ENCODE data around the gene NAALADL2.

Gene NAALADL2

DNA sequence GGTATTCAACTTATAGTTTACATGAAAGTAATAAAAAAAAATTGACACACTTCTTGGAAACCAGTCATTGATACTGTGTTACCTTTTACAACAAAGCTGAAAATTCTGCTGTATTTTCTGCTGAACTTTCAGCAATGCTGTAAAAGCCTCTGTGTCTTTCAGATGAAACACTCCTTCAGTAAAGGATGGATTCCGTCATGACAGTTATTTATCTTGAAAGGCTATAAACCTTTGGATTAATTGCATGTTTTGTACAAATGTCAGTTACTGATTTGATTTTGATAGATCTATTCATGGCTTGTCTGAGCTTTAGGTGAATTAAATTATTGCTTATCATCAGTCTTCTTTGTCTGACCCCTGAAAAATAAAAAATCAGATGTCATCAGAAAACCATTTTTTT, 355.1 kb downstream of the NAALADL2 start:
- DNase-seq, result peak in 1 of 3 experiments; percentile 20

- no peak for DNase-seq
Measured at GRCh38 chr3:175215833-175216232, 356.7 kb downstream of the NAALADL2 start.

- DNase-seq, result no peak
Measured at GRCh38 chr3:175222356-175222755, 363.2 kb downstream of the NAALADL2 start.

DNA sequence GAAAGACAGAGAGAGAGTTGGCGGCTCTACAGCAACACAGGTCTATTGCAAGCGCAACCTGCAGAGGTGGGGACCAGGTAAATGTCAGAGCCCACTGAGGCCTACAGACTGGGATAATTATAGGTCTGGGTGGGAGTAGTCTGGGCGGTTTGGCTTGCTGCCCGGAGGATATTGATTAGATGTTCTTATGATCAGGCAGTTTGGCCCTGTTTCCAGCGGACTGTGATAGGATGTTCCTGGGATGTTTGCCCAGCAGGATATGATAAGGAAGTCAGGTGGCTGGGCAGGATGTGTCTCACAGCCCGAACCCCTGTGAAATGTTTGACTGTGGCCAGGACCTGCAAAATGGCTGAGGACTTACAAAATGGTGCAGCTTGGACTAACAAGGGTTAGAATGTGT, 364.9 kb downstream of the NAALADL2 start:
- DNase-seq, result peak in 2 of 3 experiments; percentile 16 to 49

- DNase-seq, result no peak
Measured at GRCh38 chr3:175226444-175226843, 367.3 kb downstream of the NAALADL2 start.

GRCh38 chr3:175227126-175227525, 368.0 kb downstream of the NAALADL2 start:
- DNase-seq, result no peak

GRCh38 chr3:175233957-175234940, 375.1 kb downstream of the NAALADL2 start:
- peak in 1 of 3 experiments; percentile 50 for DNase-seq

- DNase-seq, result peak; percentile 34 to 90 (median 87)
Measured at GRCh38 chr3:175238801-175239200, 379.7 kb downstream of the NAALADL2 start.

GRCh38 chr3:175240921-175241320, 381.8 kb downstream of the NAALADL2 start:
- no peak for DNase-seq

DNA sequence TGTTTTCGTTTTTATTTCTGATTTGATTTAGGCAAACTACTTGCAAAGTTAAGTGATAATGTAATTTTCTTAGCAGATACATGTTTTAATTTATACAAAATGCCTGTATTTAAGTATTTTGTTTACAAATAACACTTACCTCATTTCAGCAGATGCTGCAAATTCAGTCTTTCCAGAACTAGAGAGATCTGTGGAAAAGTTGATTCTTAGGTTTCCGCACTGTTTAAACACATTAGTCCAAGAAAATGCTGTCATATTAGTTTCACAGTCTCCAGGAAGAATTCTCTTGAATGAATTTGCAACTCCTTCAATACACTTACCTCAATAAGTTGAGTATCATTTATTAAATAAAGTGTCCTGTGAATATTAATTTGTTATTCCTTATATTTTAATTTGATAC, 383.1 kb downstream of the NAALADL2 start:
- no peak for DNase-seq

GRCh38 chr3:175246234-175246633, 387.1 kb downstream of the NAALADL2 start:
- no peak for DNase-seq

DNA sequence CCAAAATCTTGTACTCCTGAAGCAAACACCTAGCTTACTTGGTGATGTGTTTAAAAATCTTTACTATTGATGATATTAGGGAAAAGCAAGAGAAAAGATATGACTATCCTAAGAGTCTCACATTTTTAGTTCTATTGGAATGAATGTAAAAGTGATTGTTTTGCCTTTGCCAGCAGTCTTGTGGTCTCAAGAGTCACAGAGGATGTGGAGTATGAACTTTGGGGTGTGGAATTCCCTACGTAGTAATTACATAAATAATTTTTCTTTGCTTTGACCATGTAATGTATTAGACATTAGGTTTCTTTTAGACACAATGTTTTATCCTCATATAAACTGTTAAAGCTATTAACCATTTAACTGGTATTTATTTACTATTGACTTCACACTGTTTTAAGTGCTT, 387.6 kb downstream of the NAALADL2 start:
- DNase-seq, result peak in 1 of 3 experiments; percentile 50

- DNase-seq, result no peak
Measured at GRCh38 chr3:175247629-175248028, 388.5 kb downstream of the NAALADL2 start.

DNA sequence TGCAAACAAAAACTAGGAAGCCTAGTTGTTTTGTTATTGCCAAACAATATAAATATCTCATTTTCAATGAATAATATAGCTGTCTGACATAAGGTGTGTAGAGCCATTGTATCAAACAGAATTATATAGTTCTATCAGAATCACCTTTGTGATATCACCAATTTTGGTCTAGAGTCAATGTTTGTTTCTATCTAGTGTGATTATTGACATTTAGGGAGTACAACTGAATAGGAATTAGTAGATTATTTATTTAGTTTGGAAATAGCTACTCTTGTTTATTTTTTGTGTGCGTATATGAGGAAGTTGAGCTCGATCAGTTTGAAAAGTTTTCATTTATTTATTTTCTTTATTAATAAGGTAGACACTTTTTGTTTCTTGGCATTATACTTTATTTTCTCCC, 389.7 kb downstream of the NAALADL2 start:
- DNase-seq, result no peak

GRCh38 chr3:175255698-175256097, 396.6 kb downstream of the NAALADL2 start:
- DNase-seq, result no peak

DNA sequence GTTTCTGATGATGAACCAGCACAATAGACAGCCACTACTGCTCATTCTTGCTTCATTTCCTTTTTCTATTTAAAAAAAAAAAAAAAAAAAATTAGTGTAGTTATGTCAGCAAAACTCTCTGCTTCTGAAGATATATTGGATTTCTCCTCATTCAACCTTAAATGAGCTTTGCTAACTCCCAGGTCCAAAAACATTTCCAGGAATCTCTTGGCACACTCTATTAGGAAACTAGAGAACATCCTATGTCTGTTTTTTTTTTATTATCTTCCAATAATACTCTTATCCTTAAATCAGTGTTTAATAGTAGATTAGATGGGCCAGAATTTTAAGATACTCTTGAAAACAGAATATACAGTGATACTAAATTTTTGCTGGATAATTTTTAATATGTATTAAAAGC, 398.0 kb downstream of the NAALADL2 start:
- DNase-seq, result no peak

- no peak for DNase-seq
Measured at GRCh38 chr3:175258763-175259162, 399.6 kb downstream of the NAALADL2 start.

- no peak for DNase-seq
Measured at GRCh38 chr3:175260145-175260794, 401.1 kb downstream of the NAALADL2 start.

DNA sequence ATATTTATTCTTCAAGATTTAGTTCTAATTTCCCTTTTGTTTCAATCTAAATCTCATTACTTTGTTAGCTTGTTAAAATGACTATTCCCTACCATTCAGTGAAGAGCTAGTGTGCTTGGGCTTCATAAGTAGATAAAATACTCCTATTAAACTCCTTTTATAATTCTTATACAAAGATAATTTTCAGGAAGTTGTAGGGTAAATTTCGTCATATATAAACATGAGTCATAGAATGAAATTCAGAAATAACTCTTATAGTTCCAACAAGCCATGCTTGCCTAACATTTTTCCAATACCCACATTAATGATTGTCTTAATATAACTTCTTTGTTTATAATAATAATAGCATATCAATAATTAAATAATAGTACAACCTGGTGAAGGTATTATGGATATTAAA, 407.3 kb downstream of the NAALADL2 start:
- no peak for DNase-seq

DNA sequence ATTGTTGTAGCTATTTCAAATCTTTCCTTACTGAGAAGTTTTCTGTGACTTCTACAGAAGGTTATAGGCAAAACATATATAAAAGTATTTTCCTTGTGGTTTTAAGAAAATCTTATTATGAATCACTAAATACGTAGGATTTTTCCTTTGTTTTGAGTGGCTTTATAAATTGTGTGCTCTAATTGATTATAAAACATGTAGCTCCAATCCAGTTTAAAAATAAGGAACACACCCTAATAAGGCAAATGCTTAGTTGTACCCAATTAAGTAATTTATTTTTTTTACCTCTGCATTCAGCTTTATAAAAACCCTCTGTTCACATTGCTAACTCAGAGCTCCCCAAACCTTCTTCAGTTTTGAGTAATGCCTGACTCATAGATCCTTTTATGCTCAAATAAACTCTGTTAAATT, 408.0 kb downstream of the NAALADL2 start:
- DNase-seq, result no peak

- no peak for DNase-seq
Measured at GRCh38 chr3:175267561-175267960, 408.4 kb downstream of the NAALADL2 start.

- no peak for DNase-seq
Measured at GRCh38 chr3:175269394-175269793, 410.3 kb downstream of the NAALADL2 start.

DNA sequence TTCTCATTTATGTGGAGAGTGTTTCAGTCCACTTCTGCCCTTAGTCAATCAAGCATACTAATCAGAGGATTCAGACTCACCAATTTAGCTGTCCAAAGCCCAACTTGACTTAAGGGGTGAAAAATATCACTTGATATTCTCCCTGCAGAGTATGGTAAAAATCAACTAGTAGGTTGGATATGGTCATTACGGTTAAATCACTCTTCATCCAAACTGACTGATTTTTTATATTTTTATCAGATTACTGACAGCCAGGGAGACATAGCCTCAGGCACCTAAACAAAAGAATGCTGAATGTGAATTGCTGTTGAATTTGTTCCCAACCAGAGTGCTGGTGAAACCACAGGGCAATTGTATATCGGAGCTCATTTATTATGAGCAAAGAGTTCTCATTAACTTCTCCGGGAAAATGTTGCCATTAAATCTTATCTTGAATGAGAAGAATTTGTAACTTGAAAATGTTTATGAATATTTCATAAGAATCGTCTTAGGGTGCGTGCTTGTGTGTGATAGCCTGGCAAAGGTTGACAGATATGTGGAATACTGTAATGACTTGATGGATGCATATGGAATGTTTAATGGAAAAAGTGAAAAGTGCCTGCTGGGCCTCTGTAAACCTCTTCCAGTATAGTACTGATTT, 411.2 kb downstream of the NAALADL2 start:
- DNase-seq, result peak; percentile 55 to 84 (median 62)

All from NCI-H1417 (cell line).